NCI-H146 (cell line): ENCODE data around the gene TMC7.
"Not testable (repeated sequence)": the region's sequence is repeated elsewhere in the genome, so short reads cannot be mapped to it uniquely, and the experiment has no call there.

ENCODE experiments used
- DNase-seq: peaks from one replicate; lab custom pipeline; 2025; lab: John Stamatoyannopoulos, UW

TMC7 gene

GRCh38 chr16:18979936-18980335 is 3.8 kb upstream of the TMC7 start:
- peak; percentile 27 for DNase-seq

DNA sequence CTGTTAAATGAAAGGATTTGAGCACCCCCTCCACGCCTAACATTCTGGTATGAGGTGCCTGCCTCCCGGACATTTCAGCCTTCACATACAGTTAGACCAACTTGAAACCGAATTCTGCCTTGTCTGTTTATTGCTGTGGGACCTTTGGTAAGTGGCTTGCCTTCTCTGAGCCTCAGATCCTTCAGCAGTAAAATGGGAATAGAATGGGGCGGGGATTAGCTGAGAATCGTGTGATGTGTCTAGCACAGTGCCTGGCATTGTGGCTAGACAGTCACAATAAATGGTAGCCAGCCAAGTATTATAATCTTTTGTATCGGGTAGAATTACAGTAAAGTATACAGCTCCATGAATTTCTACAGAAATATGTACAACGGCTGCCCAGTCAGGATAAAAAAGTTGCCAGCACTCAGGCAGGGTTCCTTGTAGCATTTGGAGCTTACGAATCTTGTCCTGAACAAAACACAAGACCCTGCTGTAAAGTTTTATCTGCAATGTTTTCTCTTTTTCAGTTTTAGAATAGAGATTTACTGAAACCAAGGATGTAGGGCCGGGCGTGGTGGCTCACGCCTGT is 786 bp downstream of the TMC7 start:
- DNase-seq, result no peak

DNA sequence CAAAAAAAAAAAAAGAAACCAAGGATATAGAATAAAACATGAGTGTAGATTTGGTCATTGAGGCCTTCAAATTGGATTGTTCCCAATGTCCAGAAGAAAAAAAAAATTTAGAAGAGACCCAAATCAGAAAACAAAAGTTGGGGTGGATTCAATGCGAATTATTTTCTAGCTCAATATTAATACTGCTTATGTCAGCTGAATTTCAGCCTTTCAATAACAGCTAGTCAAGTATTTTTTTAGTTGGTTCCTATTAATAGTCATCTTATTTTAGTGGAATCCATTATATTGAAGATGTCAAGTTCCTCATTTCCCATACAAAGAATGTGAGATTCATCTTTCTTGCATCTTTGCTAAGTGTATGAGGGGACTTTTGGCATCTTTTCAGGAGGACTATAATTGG is 1.5 kb downstream of the TMC7 start:
- DNase-seq, result not testable (repeated sequence)

DNA sequence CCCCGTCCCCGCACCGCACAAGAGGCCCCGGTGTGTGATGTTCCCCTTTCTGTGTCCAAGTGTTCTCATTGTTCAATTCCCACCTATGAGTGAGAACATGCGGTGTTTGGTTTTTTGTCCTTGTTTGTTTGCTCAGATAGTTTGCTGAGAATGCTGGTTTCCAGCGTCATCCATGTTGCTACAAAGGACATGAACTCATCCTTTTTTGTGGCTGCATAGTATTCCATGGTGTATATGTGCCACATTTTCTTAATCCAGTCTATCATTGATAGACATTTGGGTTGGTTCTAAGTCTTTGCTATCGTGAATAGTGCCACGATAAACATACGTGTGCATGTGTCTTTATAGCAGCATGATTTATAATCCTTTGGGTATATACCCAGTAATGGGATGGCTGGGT is 8.0 kb downstream of the TMC7 start:
- not testable (repeated sequence) for DNase-seq

DNA sequence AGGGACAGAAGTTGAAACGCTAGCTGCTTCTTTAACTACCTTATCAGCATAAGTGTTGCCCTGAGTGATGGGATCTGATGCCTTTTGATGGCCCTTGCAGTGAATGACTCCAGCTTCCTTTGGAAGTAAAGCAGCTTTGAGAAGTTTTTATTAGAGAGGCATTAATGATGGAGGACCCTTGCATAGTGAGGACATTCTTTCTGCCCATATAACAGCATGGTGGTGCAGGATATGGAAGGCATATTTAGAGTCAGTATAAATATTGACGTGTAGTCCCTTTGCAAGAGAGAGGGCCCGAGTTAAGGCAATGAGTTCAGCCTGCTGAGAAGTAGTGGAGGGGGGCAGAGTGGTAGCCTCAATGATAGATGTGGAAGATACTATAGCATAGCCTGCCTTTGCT is 9.8 kb downstream of the TMC7 start:
- not testable (repeated sequence) for DNase-seq

DNA sequence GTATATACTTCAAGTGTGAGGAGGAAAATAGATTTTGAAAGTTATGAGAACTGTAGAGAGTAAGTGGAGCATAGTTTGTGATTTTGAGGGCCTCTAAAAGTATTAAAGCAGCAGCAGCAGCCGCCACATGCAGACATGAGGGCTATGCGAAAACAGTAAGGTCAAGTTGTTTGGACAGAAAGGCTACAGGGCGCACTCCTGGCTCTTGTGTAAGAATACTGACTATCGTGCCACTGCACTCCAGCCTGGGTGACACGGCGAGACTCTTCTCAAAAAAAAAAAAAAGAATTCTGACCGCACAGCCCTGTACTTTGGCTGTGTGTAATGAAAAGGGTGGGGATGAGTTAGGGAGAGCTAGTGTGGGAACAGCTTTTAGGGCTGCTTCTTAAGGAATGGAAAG is 10.4 kb downstream of the TMC7 start:
- DNase-seq, result not testable (repeated sequence)

DNA sequence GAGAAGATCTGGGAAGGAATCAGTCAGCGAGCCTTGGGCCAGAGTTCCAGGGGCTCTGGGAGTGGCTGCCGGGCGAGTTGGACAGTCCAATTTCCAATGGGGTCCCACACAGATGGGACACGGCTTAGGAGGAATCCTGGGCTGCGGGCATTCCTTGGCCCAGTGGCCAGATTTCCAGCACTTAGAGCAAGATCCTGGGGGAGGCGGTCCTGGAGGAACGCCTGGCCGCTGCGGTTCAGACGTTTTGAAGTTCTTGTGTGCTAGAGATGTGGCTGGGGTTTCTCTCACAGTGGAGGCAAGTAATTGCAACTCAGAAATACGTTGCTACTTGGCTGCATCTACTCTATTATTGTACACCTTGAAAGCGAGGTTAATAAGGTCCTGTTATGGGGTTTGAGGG is 11.7 kb downstream of the TMC7 start:
- not testable (repeated sequence) for DNase-seq

- not testable (repeated sequence) for DNase-seq
These were observed 12.8 kb downstream of the TMC7 start for GRCh38 chr16:18996536-18996935.

- not testable (repeated sequence) for DNase-seq
These were observed 13.3 kb downstream of the TMC7 start for GRCh38 chr16:18997001-18997400.

DNA sequence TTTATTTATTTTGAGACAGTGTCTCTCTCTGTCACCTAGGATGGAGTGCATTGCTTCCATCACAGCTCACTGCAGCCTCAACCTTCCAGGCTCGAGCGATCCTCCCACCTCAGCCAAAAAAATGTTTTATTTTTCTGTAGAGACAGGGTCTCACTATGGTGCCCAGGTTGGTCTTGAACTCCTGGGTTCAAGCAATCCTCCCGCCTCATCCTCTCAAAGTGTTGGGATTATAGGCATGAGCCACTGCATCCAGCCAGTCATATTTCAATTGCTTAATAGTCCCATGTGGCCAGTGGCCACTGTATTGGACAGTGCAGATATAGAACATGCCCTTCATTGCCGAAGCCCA is 15.3 kb downstream of the TMC7 start:
- DNase-seq, result no peak

DNA sequence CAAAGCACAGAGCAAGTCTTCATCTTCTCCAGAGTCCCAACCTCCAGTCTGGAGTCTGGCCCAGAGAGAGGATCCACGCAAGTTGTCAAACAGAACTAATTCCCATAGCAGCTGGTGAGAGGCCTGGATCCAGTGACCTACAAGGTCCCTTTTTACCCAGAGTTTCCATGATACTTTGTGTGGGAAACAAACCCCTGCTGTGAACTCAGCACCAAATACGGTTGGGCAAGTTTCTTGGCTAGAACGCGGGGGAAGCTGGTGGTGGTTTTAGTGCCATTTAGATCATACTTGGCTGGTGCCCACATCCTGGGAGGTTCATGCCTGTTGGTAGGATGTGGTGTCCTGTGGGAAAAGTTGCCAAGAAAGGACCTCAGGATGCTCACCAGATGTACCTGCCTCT is 18.1 kb downstream of the TMC7 start:
- no peak for DNase-seq

- no peak for DNase-seq
These were observed 20.2 kb downstream of the TMC7 start for GRCh38 chr16:19003935-19004334.

DNA sequence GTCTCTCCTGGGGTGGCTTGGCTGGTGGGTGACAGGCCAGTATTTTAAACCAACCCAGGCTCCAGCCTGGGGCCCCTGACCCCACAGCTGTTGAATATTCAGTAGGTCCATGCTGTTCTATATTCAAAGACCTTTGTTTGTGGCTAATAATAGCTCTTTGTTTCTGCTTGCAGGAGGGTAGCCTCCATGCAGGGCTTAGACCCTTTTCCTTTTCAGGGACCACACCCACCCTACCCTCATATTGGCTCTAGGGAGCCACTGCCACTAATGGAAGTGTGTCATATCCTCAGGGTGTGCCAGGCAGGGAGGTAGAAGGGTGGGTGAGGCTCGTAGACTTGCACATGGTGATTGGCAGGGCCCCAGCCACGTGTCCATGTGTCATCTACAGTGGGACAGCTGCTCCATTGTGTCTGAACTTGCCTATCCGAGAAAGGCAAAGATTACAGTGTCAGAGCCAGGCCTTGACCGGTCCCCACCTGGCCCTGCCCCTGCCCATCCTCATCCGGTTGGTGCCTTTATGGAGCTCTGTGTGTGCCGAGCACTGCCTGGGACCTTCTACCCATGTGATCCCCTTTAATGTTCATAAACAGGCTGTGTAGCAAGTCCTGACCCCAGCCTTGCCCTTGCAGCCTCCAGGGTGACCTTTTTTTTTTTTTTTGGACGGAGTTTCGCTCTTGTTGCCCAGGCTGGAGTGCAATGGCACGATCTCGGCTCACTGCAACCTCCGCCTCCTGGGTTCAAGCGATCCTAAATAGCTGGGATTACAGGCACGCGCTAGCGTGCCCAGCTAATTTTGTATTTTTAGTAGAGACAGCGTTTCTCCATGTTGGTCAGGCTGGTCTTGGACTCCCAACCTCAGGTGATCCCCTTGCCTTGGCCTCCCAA is 22.1 kb downstream of the TMC7 start:
- peak; percentile 34 for DNase-seq

DNA sequence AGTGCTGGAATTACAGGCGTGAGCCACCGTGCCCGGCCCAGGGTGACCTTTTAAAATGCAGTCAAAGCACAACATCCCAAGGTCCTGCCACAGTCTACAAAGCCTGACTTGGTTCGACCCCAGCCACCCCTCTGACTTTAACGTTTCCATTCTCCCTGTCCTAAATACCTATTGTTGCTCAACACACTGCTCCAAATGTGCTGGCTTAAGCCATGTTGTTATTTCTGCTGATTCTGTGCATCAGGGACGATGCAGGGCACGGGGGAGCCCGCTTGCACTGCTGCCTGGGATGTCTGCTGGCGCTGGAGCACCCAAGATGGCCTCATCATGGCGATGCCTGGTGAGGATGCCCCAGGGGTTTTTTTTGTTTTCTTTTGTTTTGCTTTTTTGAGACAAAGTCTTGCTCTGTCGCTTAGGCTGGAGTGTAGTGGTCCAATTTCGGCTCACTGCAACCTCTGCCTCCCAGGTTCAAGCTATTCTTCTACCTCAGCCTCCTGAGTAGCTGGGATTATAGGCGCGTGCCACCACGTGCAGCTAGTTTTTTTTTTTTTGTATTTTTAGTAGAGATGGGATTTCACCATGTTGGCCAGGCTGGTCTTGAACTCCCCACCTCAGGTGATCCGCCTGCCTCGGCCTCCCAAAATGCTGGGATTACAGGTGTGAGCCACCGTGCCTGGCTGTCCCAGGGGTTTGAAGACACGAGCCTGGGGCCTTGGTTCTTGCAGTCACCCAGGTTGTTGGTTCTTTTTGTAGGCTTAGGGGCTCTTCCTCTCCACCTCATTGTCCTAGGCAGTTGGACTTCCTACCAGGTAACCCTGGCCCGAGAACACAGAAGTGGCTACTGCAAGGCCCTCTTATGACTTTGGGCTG is 22.9 kb downstream of the TMC7 start:
- no peak for DNase-seq

GRCh38 chr16:19008245-19009169 is 24.8 kb downstream of the TMC7 start:
- no peak for DNase-seq

- no peak for DNase-seq
These were observed 27.5 kb downstream of the TMC7 start for GRCh38 chr16:19011169-19011731.

- DNase-seq, result no peak
These were observed 30.7 kb downstream of the TMC7 start for GRCh38 chr16:19014461-19014860.

GRCh38 chr16:19017179-19017578 is 33.4 kb downstream of the TMC7 start:
- no peak for DNase-seq

- no peak for DNase-seq
These were observed 37.0 kb downstream of the TMC7 start for GRCh38 chr16:19020689-19021088.

DNA sequence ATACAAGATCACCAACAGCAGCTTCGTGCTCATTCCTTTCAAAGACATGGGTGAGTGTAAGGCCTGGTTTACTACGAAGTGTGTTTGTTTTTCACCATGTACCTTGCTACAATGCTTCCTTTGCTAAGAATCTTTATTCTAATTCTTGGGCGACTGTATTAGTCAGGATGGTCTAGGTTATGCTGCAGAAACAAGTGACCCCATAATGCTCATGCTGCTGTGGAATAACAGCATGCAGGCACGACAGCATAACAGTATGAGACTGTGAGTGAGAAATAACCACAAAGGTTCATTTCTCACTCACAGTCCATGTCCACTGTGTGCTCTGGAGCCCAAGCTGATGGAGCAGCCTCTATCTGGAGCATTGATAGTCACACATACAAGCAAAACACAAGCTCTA is 38.0 kb downstream of the TMC7 start:
- DNase-seq, result no peak

DNA sequence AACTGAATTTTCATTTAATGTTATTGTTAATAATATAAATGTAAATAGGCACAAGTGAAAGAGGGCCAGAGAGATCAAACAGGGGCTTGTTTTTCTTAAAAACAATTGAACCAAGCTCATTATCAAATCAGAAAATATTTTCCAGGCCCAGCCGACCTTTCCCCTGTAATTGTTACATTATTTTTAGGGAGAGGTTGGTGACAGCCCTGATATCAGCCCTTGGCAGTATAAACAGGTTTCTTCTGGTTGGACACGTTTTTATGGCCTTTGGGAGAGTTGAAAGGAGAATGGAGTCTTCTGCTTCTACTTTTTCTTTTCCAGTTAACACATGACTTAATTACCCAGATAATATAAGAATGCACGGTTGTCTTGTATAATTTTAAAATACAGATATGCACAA is 43.7 kb downstream of the TMC7 start:
- DNase-seq, result no peak
